HG02840 (cell line): ENCODE measurements around the gene KANSL1L.

Experiments used
- ATAC-seq: cut with Tn5 transposase; IDR thresholded peaks from one replicate; pipeline ENCODE4 v1.9.1; 2021; ENCODE audit warnings: mild to moderate bottlenecking, moderate library complexity, moderate number of reproducible peaks; ENCODE audit not compliant: unreplicated experiment, low FRiP score

Gene KANSL1L

GRCh38 chr2:210002158-210003157 is 168.8 kb downstream of the KANSL1L start, which contains the start of gene RPE:
Gene RPE (plus strand): TSS chr2:210002638. CDS start chr2:210002662, 24 bp downstream.
- ATAC-seq = peak; percentile 99

GRCh38 chr2:210000464-210001324 is 170.5 kb downstream of the KANSL1L start:
- ATAC-seq = no peak

- no peak for ATAC-seq
Observed at GRCh38 chr2:209998596-209998995, 172.6 kb downstream of the KANSL1L start.

- no peak for ATAC-seq
Observed at GRCh38 chr2:209993968-209994367, 177.2 kb downstream of the KANSL1L start.

GRCh38 chr2:209990838-209991237 is 180.4 kb downstream of the KANSL1L start:
- ATAC-seq = no peak

GRCh38 chr2:209988010-209988409 is 183.2 kb downstream of the KANSL1L start:
- ATAC-seq = no peak

- ATAC-seq = no peak
Observed at GRCh38 chr2:209986415-209986814, 184.8 kb downstream of the KANSL1L start.

- no peak for ATAC-seq
Observed at GRCh38 chr2:209985874-209986273, 185.3 kb downstream of the KANSL1L start.

GRCh38 chr2:209984291-209984690 is 186.9 kb downstream of the KANSL1L start:
- ATAC-seq = no peak

GRCh38 chr2:209977386-209978239 is 193.6 kb downstream of the KANSL1L start:
- peak; percentile 44 for ATAC-seq

- peak; percentile 70 for ATAC-seq
Observed at GRCh38 chr2:209976698-209977385, 194.4 kb downstream of the KANSL1L start.

- no peak for ATAC-seq
Observed at GRCh38 chr2:209974576-209974975, 196.6 kb downstream of the KANSL1L start.

GRCh38 chr2:209973328-209973727 is 197.9 kb downstream of the KANSL1L start:
- no peak for ATAC-seq
